Measurements from ENCODE around the gene DCAF8.

The DCAF8 gene

DNA sequence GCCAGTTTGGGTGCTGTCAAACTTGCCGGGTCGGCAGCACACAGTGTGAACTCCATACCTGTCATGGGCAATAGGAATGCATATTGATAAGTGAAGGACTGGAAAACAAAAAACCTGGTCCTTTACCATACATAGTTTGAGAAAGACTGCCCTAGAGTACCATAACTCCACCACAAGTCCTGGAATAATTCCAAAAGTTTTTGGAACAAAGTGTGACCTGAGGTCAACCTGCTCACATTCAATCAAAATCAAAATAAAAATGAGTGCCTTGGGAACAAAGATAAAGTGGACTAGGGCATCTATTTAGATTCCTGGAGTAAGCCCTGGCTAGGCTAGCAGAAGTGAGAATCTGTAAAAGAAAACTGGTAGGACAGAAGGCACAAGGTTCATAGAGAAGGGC lies 15.0 kb upstream of the DCAF8 start:
- Histone ChIP-seq H3K27me3 (no peaks in the 10 kb centered on the region), H3K4me1 (ENCODE audit: control insufficient read depth in 1 of 2, insufficient read depth in 1 of 2, low read depth in 1 of 2, low read length in 1 of 2) (no peaks in the 10 kb centered on the region), H3K9me3 (no peaks in the 10 kb centered on the region), H3K27ac (no peak overlapping the region), H3K36me3 (peaks cover 67% of the 10 kb centered on the region), H3K4me3 (ENCODE audit: low read depth in 1 of 2, low read length in 1 of 2) (no peak overlapping the region)
- TF ChIP-seq, protein P1, sequence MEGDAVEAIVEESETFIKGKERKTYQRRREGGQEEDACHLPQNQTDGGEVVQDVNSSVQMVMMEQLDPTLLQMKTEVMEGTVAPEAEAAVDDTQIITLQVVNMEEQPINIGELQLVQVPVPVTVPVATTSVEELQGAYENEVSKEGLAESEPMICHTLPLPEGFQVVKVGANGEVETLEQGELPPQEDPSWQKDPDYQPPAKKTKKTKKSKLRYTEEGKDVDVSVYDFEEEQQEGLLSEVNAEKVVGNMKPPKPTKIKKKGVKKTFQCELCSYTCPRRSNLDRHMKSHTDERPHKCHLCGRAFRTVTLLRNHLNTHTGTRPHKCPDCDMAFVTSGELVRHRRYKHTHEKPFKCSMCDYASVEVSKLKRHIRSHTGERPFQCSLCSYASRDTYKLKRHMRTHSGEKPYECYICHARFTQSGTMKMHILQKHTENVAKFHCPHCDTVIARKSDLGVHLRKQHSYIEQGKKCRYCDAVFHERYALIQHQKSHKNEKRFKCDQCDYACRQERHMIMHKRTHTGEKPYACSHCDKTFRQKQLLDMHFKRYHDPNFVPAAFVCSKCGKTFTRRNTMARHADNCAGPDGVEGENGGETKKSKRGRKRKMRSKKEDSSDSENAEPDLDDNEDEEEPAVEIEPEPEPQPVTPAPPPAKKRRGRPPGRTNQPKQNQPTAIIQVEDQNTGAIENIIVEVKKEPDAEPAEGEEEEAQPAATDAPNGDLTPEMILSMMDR (IDR thresholded peaks at IDR 0.05): no peak

DNA sequence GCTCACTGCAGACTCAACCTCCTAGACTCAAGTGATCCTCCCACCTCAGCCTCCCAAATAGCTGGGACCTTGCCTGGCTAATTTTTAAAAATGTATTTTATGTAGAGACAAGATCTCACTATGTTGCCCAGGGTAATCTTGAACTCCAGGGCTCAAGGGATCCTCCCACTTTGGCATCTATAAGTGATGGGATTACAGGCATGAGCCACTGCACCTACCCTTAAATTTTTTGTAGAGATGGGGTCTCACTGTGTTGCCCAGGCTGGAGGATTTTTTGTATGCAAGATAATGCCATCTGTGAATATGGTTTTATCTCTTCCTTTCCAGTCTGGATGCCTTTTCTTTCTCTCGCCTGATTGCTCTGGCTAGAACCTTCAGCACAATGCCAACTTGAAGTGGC lies 8.7 kb upstream of the DCAF8 start:
- Histone ChIP-seq H3K4me1 (ENCODE audit: control insufficient read depth in 1 of 2, insufficient read depth in 1 of 2, low read depth in 1 of 2, low read length in 1 of 2) (no peaks in the 10 kb centered on the region), H3K27me3 (no peaks in the 10 kb centered on the region), H3K36me3 (peaks cover 6% of the 10 kb centered on the region), H3K4me3 (ENCODE audit: low read depth in 1 of 2, low read length in 1 of 2) (no peak overlapping the region), H3K9me3 (no peaks in the 10 kb centered on the region), H3K27ac (no peak overlapping the region)
- TF ChIP-seq, protein P1 (IDR thresholded peaks at IDR 0.05): no peak

DNA sequence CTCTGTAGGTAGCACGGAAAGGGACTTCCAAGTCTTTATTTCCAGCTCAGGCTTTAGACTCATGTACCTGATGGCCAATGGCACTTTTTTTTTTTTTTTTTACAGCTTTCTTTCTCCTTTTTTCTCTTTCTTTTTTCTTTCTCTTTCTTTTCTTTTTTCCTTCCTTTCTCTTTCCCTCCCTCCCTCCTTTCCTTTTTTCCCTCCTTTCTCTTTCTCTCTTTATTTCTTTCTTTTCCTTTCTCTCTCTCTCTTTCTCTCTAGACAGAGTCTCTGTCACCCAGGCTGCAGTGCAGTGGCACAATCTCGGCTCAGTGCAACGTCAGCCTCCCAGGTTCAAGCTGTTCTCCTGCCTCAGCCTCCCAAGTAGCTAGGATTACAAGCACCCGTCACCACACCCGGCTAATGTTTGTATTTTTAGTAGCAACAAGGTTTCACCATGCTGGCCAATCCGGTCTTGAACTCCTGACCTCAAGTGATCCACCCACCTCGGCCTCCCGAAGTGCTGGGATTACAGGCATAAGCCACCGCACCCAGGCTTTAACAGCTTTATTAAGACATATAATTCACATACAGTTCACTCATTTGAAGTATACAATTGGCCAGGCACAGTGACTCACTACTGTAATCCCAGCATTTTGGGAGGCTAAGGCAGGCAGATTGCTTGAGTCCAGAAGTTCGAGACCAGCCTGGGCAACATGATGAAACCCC lies 5.1 kb upstream of the DCAF8 start:
- H3K4me3 ChIP-seq (ENCODE audit: low read depth in 1 of 2, low read length in 1 of 2): no peak overlapping the region
- H3K36me3 ChIP-seq: no peaks in the 10 kb centered on the region
- peaks cover 0 to 5% of the 10 kb centered on the region in 2 experiments for H3K4me1 ChIP-seq (ENCODE audit: control insufficient read depth in 1 of 2, insufficient read depth in 1 of 2, low read depth in 1 of 2, low read length in 1 of 2)
- no peak overlapping the region for H3K27ac ChIP-seq
- H3K27me3 ChIP-seq: no peaks in the 10 kb centered on the region
- TF ChIP-seq, protein P1 (IDR thresholded peaks at IDR 0.05): no peak
- H3K9me3 ChIP-seq: no peaks in the 10 kb centered on the region

DNA sequence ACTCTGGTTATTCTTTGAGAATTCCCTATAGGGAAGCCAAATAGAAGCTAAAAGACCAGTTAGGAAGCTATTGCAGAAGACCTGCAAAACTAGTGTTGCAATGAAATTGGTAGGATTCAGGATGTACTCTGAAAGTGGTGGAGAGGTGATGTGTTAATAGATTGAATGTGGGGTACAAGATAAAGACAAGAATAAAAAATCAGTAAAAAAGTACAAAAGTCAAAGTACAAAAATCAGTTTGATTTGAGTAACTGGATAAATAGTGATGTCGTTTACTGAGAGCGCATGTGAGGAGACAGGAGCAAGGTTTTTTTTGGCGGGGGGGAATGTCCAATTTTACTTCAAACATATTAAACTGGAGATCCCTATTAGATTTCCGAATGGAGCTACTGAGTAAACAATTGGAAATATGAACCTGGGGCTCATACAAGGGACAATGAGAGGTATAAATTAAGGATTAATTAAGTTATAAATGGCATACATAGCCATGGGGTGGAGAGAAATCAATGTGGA lies 2.5 kb upstream of the DCAF8 start:
- Histone ChIP-seq H3K9me3 (no peaks in the 10 kb centered on the region), H3K27ac (no peak overlapping the region), H3K4me3 (ENCODE audit: low read depth in 1 of 2, low read length in 1 of 2) (no peak overlapping the region), H3K4me1 (ENCODE audit: control insufficient read depth in 1 of 2, insufficient read depth in 1 of 2, low read depth in 1 of 2, low read length in 1 of 2) (peaks cover 14 to 21% of the 10 kb centered on the region in 2 experiments), H3K27me3 (no peaks in the 10 kb centered on the region), H3K36me3 (no peaks in the 10 kb centered on the region)
- TF ChIP-seq, protein P1 (IDR thresholded peaks at IDR 0.05): no peak

DNA sequence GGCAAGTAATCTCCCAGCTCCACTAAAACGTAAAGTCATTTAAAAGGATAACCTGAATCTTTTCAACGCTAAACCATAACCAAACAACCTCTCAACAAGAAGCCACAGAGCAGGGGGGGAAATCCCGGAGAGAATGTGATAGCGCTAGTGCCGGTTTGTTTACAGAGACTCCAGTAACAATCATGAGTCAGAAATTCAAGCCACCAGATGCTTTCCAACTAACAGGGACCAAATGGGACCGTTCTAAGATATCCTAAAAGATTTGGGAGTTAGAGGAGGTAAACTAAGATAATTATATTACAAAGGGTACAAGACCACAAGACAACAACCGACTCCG lies 825 bp downstream of the DCAF8 start:
- Histone ChIP-seq H3K27me3 (no peaks in the 10 kb centered on the region), H3K4me3 (ENCODE audit: low read depth in 1 of 2, low read length in 1 of 2) (peak overlapping the region; percentile 72 to 83), H3K9me3 (no peaks in the 10 kb centered on the region), H3K4me1 (ENCODE audit: control insufficient read depth in 1 of 2, insufficient read depth in 1 of 2, low read depth in 1 of 2, low read length in 1 of 2) (peaks cover 14 to 21% of the 10 kb centered on the region in 2 experiments), H3K27ac (peak overlapping the region; percentile 92), H3K36me3 (no peaks in the 10 kb centered on the region)
- TF ChIP-seq, protein P1 (IDR thresholded peaks at IDR 0.05): no peak
